Chondrocyte (in vitro differentiated cells): Measurements from ENCODE around the gene CHP2. TPM values are rescaled to one million over a fixed set of nuclear protein-coding genes. Genes with fewer than 3 reads are reported as not detected.
"Not testable (repeated sequence)": the region's sequence is repeated elsewhere in the genome, so short reads cannot be mapped to it uniquely, and the experiment has no call there.

ENCODE experiments used
- DNase-seq: peaks from one replicate; pipeline ENCODE4 v3.0.0; 2021; ENCODE audit warnings: mixed read lengths, low spot score
- H3K27ac Mint-ChIP-seq: one replicate; pipeline ENCODE4 v1.8.0; 2021; ENCODE audit warnings: mild to moderate bottlenecking, moderate library complexity, mixed read lengths; ENCODE audit not compliant: unreplicated experiment
- H3K27me3 Mint-ChIP-seq: 2 replicates; pipeline ENCODE4 v1.8.0; 2021; ENCODE audit warnings: low read depth, mixed read lengths
- H3K36me3 Mint-ChIP-seq: 2 replicates; pipeline ENCODE4 v1.8.0; 2021; ENCODE audit warnings: low read depth, mixed read lengths
- H3K4me1 Mint-ChIP-seq: 2 replicates; pipeline ENCODE4 v1.8.0; 2021; ENCODE audit warnings: low read depth, mild to moderate bottlenecking, mixed read lengths
- H3K4me3 Mint-ChIP-seq: one replicate; pipeline ENCODE4 v1.8.0; 2021; ENCODE audit warnings: mild to moderate bottlenecking, moderate library complexity, mixed read lengths; ENCODE audit not compliant: unreplicated experiment
- H3K9me3 Mint-ChIP-seq: 2 replicates; pipeline ENCODE4 v1.8.0; 2021; ENCODE audit warnings: low read depth, mixed read lengths
- total RNA-seq: library from RNA; stranded (reverse); gene quantifications from 3 replicates; pipeline ENCODE4 v1.2.1, GENCODE V29; 2021
- TF ChIP-seq, protein P1 (sequence below): fragments of 200-600 bp; sonication (generic); IDR thresholded peaks from 2 replicates; pipeline ENCODE4 v1.5.0; 2021; ENCODE audit warnings: antibody characterized with exemption, mild to moderate bottlenecking, moderate library complexity

Gene CHP2
- total RNA-seq, 1 donor from 2014 or later = not detected

- no peak overlapping the region for H3K4me3 Mint-ChIP-seq
- H3K9me3 Mint-ChIP-seq = no peaks in the 10 kb centered on the region
Observed at GRCh38 chr16:23734176-23734893, 20.5 kb upstream of the CHP2 start.

GRCh38 chr16:23737423-23738028 lies 17.3 kb upstream of the CHP2 start:
- H3K4me3 Mint-ChIP-seq, H3K9me3 Mint-ChIP-seq, DNase-seq, H3K36me3 Mint-ChIP-seq, H3K27ac Mint-ChIP-seq, H3K4me1 Mint-ChIP-seq: not testable (repeated sequence)
- peaks cover 11% of the 10 kb centered on the region for H3K27me3 Mint-ChIP-seq

More at GRCh38 chr16:23734176-23734893, 20.5 kb upstream of the CHP2 start:
- no peak for DNase-seq
- no peaks in the 10 kb centered on the region for H3K4me1 Mint-ChIP-seq
- no peak overlapping the region for H3K27ac Mint-ChIP-seq
- no peaks in the 10 kb centered on the region for H3K36me3 Mint-ChIP-seq
- TF ChIP-seq, protein P1, sequence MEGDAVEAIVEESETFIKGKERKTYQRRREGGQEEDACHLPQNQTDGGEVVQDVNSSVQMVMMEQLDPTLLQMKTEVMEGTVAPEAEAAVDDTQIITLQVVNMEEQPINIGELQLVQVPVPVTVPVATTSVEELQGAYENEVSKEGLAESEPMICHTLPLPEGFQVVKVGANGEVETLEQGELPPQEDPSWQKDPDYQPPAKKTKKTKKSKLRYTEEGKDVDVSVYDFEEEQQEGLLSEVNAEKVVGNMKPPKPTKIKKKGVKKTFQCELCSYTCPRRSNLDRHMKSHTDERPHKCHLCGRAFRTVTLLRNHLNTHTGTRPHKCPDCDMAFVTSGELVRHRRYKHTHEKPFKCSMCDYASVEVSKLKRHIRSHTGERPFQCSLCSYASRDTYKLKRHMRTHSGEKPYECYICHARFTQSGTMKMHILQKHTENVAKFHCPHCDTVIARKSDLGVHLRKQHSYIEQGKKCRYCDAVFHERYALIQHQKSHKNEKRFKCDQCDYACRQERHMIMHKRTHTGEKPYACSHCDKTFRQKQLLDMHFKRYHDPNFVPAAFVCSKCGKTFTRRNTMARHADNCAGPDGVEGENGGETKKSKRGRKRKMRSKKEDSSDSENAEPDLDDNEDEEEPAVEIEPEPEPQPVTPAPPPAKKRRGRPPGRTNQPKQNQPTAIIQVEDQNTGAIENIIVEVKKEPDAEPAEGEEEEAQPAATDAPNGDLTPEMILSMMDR = no peak
- H3K27me3 Mint-ChIP-seq = peaks cover 13% of the 10 kb centered on the region

DNA sequence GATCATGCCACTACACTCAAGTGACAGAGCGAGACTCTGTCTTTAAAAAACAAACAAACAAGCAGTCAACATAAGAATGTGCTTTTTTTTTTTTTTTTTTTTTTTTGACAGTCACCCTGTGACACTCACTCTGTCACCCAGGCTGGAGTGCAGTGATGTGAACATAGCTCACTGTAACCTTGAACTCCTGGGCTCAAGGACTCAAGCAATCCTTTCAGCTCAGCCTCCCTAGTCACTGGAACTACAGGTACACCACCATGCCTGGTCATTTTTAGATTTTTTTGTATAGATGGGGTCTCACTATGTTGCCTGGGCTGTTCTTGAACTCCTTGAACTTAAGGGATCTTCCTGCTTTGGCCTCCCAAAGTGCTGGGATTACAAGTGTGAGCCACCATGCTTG lies 15.3 kb upstream of the CHP2 start:
- DNase-seq = no peak
- TF ChIP-seq, protein P1 = no peak
- no peaks in the 10 kb centered on the region for H3K4me1 Mint-ChIP-seq

DNA sequence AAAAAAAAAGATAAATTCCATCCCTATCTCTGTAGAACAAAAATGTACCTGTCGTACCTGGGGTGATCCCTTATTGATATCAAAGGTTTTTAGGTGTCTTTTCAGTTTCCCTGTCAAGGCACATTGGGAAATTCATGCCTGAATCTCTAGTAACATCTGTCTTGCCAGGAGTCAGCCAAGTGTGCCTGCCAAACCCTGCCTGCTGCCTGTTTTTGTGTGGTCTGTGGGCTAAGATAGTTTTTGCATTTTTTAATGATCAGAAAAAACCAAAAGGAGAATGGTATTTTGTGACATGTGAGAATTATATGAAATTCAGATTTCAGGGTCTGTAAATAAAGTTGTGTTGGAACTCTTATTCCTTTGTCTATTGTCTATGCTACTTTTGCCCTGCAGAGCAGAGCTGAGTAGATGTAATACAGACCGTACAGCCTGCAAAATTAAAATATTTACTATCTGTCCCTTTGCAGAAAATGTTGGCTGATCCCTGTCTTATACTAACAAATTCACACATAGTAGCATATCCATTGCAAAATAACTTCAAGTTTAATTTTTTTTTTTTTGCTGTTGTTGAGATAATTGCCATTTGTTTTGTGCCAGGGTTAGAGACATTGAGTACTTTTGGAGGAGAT lies 13.0 kb upstream of the CHP2 start:
- H3K27me3 Mint-ChIP-seq = peaks cover 33% of the 10 kb centered on the region
- H3K4me1 Mint-ChIP-seq = no peaks in the 10 kb centered on the region
- H3K9me3 Mint-ChIP-seq = no peaks in the 10 kb centered on the region

More for the DNA sequence above, 15.3 kb upstream of the CHP2 start:
- Mint-ChIP-seq H3K9me3 (no peaks in the 10 kb centered on the region), H3K4me3 (no peak overlapping the region), H3K36me3 (no peaks in the 10 kb centered on the region), H3K27me3 (peaks cover 17% of the 10 kb centered on the region), H3K27ac (no peak overlapping the region)

GRCh38 chr16:23742766-23743165 lies 12.1 kb upstream of the CHP2 start:
- no peak overlapping the region for H3K27ac Mint-ChIP-seq
- TF ChIP-seq, protein P1 = no peak
- no peak for DNase-seq
- no peaks in the 10 kb centered on the region for H3K9me3 Mint-ChIP-seq
- no peaks in the 10 kb centered on the region for H3K36me3 Mint-ChIP-seq
- H3K4me3 Mint-ChIP-seq = no peak overlapping the region
- H3K27me3 Mint-ChIP-seq = peaks cover 35% of the 10 kb centered on the region
- no peaks in the 10 kb centered on the region for H3K4me1 Mint-ChIP-seq

More for the DNA sequence above, 13.0 kb upstream of the CHP2 start:
- Mint-ChIP-seq H3K27ac (no peak overlapping the region), H3K4me3 (no peak overlapping the region), H3K36me3 (no peaks in the 10 kb centered on the region)
- no peak for DNase-seq
- TF ChIP-seq, protein P1 = no peak
